GM23338 (cell line): Measurements from ENCODE around the gene EZH2. TPM values are rescaled to one million over a fixed set of nuclear protein-coding genes. Genes with fewer than 3 reads are reported as not detected.

ENCODE experiments used
- ATAC-seq: fragments of 200-7000 bp; cut with Tn5 transposase; 3 replicates; pipeline ENCODE4 v1.9.1; 2020
- DNase-seq: peaks from one replicate; pipeline ENCODE4 v3.0.0-alpha.2; 2015; ENCODE audit warnings: low spot score
- H2AFZ ChIP-seq: fragments of 200-600 bp; sonication (generic); 2 replicates; pipeline ENCODE4 v1.8.0; 2016; ENCODE audit warnings: antibody characterized with exemption, mild to moderate bottlenecking, moderate library complexity
- H3F3A ChIP-seq: fragments of 200-600 bp; sonication (generic); replicated peaks from 2 replicates; pipeline ENCODE4 v1.8.0; 2017; ENCODE audit warnings: antibody characterized with exemption, mixed run types, low read depth
- H3K27ac ChIP-seq: fragments of 200-600 bp; sonication (generic); 2 replicates; pipeline ENCODE4 v1.6.1; 2016; ENCODE audit warnings: low read depth
- H3K27me3 ChIP-seq: fragments of 200-600 bp; sonication (generic); 2 replicates; pipeline ENCODE4 v1.8.0; 2016; ENCODE audit warnings: mild to moderate bottlenecking, mixed run types, moderate library complexity; ENCODE audit not compliant: insufficient read depth
- H3K36me3 ChIP-seq: fragments of 200-600 bp; sonication (generic); 2 replicates; pipeline ENCODE4 v1.8.0; 2016; ENCODE audit warnings: mild to moderate bottlenecking; ENCODE audit not compliant: insufficient read depth
- H3K4me1 ChIP-seq: fragments of 200-600 bp; sonication (generic); 2 replicates; pipeline ENCODE4 v1.8.0; 2016; ENCODE audit warnings: mild to moderate bottlenecking, moderate library complexity; ENCODE audit not compliant: insufficient read depth
- H3K4me2 ChIP-seq: fragments of 200-600 bp; sonication (generic); 2 replicates; pipeline ENCODE4 v1.7.1; 2017; ENCODE audit warnings: mixed run types
- H3K4me3 ChIP-seq: fragments of 200-600 bp; sonication (generic); 2 replicates; pipeline ENCODE4 v1.6.1; 2016; ENCODE audit warnings: mixed run types
- H3K79me2 ChIP-seq: fragments of 200-600 bp; sonication (generic); replicated peaks from 2 replicates; pipeline ENCODE4 v1.8.0; 2017; ENCODE audit warnings: mild to moderate bottlenecking; ENCODE audit not compliant: insufficient read depth
- H3K9me2 ChIP-seq: fragments of 200-600 bp; sonication (generic); 2 replicates; pipeline ENCODE4 v1.8.0; 2017; ENCODE audit not compliant: insufficient read depth
- H4K20me1 ChIP-seq: fragments of 200-600 bp; sonication (generic); replicated peaks from 2 replicates; pipeline ENCODE4 v1.8.0; 2017; ENCODE audit warnings: mild to moderate bottlenecking; ENCODE audit not compliant: insufficient read depth
- H3K27ac Mint-ChIP-seq: 2 replicates; pipeline ENCODE4 v1.8.0; 2020; ENCODE audit warnings: inconsistent platforms, mild to moderate bottlenecking, moderate library complexity, mixed read lengths
- H3K27me3 Mint-ChIP-seq: 3 replicates; pipeline ENCODE4 v1.8.0; 2022; ENCODE audit warnings: low read depth, mild to moderate bottlenecking, moderate library complexity, mixed read lengths, inconsistent platforms; ENCODE audit not compliant: insufficient read depth, poor library complexity
- H3K36me3 Mint-ChIP-seq: 3 replicates; pipeline ENCODE4 v1.8.0; 2021; ENCODE audit warnings: low read depth, mild to moderate bottlenecking, inconsistent platforms, moderate library complexity, mixed read lengths
- H3K4me1 Mint-ChIP-seq: 3 replicates; pipeline ENCODE4 v1.8.0; 2020; ENCODE audit warnings: mild to moderate bottlenecking, inconsistent platforms, mixed read lengths
- H3K4me3 Mint-ChIP-seq: 3 replicates; pipeline ENCODE4 v1.8.0; 2021; ENCODE audit warnings: moderate library complexity, mild to moderate bottlenecking, inconsistent platforms, mixed read lengths
- H3K9me3 Mint-ChIP-seq: 3 replicates; pipeline ENCODE4 v1.8.0; 2020; ENCODE audit warnings: moderate library complexity, mild to moderate bottlenecking, inconsistent platforms, mixed read lengths
- CREB1 ChIP-seq: fragments of 250-450 bp; sonication (Bioruptor Pico); IDR thresholded peaks from 2 replicates; pipeline ENCODE4 v1.5.0; 2020; ENCODE audit warnings: low read depth, mild to moderate bottlenecking, moderate library complexity
- CTCF ChIP-seq, 2 experiments: fragments of 200-600 bp in 1 of 2; sonication (generic) in 1 of 2; conservative IDR thresholded peaks; 2 replicates each; pipeline versions ENCODE4 v1.5.1 to v1.6.1; 2016 to 2017; ENCODE audit warnings: antibody characterized with exemption in 2 of 2, low read depth in 2 of 2, mild to moderate bottlenecking in 2 of 2, moderate library complexity in 1 of 2
- EZH2phosphoT487 ChIP-seq: fragments of 200-600 bp; sonication (generic); IDR thresholded peaks from one replicate; pipeline ENCODE4 v1.8.1; 2018; ENCODE audit warnings: antibody characterized with exemption; ENCODE audit not compliant: unreplicated experiment
- JUNB ChIP-seq: IDR thresholded peaks from one replicate; pipeline ENCODE4 v1.6.1; 2016; ENCODE audit warnings: antibody characterized with exemption; ENCODE audit not compliant: unreplicated experiment
- POLR2AphosphoS5 ChIP-seq: IDR thresholded peaks from 2 replicates; pipeline ENCODE4 v1.6.1; 2016; ENCODE audit warnings: antibody characterized with exemption, low read depth
- REST ChIP-seq: IDR thresholded peaks from one replicate; pipeline ENCODE4 v1.6.1; 2018; ENCODE audit warnings: antibody characterized with exemption; ENCODE audit not compliant: unreplicated experiment
- STAT1 ChIP-seq: IDR thresholded peaks from one replicate; pipeline ENCODE4 v1.6.1; 2016; ENCODE audit warnings: antibody characterized with exemption; ENCODE audit not compliant: unreplicated experiment
- ZNF114 ChIP-seq: fragments of 250-450 bp; sonication (Bioruptor Pico); IDR thresholded peaks from 2 replicates; pipeline ENCODE4 v1.5.0; 2020; ENCODE audit warnings: mild to moderate bottlenecking, moderate library complexity
- ZNF462 ChIP-seq: fragments of 250-450 bp; sonication (Bioruptor Pico); IDR thresholded peaks from 2 replicates; pipeline ENCODE4 v1.5.0; 2020; ENCODE audit warnings: mild to moderate bottlenecking, moderate library complexity
- polyA plus RNA-seq: library from polyadenylated mRNA; unstranded; fragments of >200 nt; fragmentation: Nextera tagmentation; extraction: Ambion mirVana; gene quantifications from 2 replicates; pipeline ENCODE4 v1.2.1, GENCODE V29; 2016
- total RNA-seq: library from RNA; depleted of rRNA; stranded (reverse); fragments of >200 nt; shearing (Covaris generic); gene quantifications from 2 replicates; pipeline ENCODE4 v1.2.3, GENCODE V29; 2014
- TF ChIP-seq, protein P1 (sequence below): IDR thresholded peaks from 2 replicates; pipeline ENCODE4 v1.6.1; 2016; ENCODE audit warnings: antibody characterized with exemption

The EZH2 gene
- total and polyA plus RNA-seq, 2 experiments from 2014 or later, result 33.9 to 38.6 TPM

GRCh38 chr7:148763622-148764021 is 120.5 kb downstream of the EZH2 start:
- H4K20me1 ChIP-seq, result no peaks in the 10 kb centered on the region
- H3K27me3 ChIP-seq, result no peaks in the 10 kb centered on the region
- peaks cover 8% of the 10 kb centered on the region for H3K36me3 ChIP-seq
- H3K4me3 ChIP-seq, result no peak overlapping the region
- no peaks in the 10 kb centered on the region for H3K9me3 Mint-ChIP-seq
- no peak overlapping the region for H2AFZ ChIP-seq
- no peaks in the 10 kb centered on the region for H3K9me2 ChIP-seq
- H3K36me3 Mint-ChIP-seq, result peaks cover 38% of the 10 kb centered on the region
- no peaks in the 10 kb centered on the region for H3K4me1 ChIP-seq
- no peak for ATAC-seq
- H3K27me3 Mint-ChIP-seq, result peaks cover 4% of the 10 kb centered on the region
- TF ChIP-seq REST (no peak), STAT1 (no peak), ZNF462 (CRISPR knock-in tag) (no peak), JUNB (no peak), CREB1 (no peak), POLR2AphosphoS5 (no peak), EZH2phosphoT487 (no peak), ZNF114 (CRISPR knock-in tag) (no peak), CTCF (conservative IDR thresholded peaks at IDR 0.05; ENCODE audit: low read depth in 2 of 2) (no peak)
- TF ChIP-seq, protein P1, sequence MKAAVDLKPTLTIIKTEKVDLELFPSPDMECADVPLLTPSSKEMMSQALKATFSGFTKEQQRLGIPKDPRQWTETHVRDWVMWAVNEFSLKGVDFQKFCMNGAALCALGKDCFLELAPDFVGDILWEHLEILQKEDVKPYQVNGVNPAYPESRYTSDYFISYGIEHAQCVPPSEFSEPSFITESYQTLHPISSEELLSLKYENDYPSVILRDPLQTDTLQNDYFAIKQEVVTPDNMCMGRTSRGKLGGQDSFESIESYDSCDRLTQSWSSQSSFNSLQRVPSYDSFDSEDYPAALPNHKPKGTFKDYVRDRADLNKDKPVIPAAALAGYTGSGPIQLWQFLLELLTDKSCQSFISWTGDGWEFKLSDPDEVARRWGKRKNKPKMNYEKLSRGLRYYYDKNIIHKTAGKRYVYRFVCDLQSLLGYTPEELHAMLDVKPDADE, result no peak
- H3K27ac Mint-ChIP-seq, result no peak overlapping the region
- no peaks in the 10 kb centered on the region for H3K79me2 ChIP-seq
- no peak overlapping the region for H3K4me3 Mint-ChIP-seq
- H3K4me1 Mint-ChIP-seq, result no peaks in the 10 kb centered on the region; the same call in 2 of the 3 replicates
- no peak for DNase-seq
- H3F3A ChIP-seq, result no peaks in the 10 kb centered on the region
- H3K27ac ChIP-seq, result no peak overlapping the region
- H3K4me2 ChIP-seq, result no peak overlapping the region
